ENCODE measurements around the gene RNF169.

DNA sequence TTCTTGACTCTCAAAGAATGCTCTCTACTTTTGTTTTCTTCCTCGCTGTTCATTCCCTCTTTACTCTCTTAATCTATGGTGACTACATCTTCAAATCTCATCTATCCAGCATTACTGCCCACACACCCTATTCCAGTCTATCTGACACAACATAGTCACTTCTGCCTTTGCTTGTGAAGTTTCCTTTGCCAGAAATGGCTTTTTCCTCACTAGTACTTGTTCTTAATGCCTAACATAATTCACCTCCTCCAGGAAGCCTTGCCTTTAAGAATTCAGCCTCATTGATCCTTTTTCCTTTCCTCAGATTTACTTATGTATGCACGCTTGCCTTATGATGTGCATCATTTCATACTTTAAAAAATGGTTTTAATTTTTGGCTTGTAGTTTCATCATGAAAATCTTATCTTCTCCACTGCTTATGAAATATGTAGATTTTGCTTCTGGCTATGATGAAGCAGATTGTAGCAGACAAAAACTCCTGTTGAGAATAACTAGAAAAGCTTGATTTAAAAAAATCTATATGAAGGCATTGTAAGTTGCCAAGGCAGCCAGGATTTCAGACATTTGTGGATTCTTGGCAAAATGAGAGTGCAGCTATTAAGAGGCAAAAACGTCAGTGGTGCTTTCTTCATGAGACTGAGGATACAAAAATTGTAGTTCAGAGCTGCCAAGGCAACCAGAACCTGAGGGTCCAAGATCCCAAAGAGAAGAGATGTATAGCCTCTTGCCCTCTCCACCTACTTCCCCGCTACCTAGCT is 31.8 kb downstream of the RNF169 start:
- no peak for TF ChIP-seq POLR2A (IDR thresholded peaks at IDR 0.05)
- TF ChIP-seq, protein P1, sequence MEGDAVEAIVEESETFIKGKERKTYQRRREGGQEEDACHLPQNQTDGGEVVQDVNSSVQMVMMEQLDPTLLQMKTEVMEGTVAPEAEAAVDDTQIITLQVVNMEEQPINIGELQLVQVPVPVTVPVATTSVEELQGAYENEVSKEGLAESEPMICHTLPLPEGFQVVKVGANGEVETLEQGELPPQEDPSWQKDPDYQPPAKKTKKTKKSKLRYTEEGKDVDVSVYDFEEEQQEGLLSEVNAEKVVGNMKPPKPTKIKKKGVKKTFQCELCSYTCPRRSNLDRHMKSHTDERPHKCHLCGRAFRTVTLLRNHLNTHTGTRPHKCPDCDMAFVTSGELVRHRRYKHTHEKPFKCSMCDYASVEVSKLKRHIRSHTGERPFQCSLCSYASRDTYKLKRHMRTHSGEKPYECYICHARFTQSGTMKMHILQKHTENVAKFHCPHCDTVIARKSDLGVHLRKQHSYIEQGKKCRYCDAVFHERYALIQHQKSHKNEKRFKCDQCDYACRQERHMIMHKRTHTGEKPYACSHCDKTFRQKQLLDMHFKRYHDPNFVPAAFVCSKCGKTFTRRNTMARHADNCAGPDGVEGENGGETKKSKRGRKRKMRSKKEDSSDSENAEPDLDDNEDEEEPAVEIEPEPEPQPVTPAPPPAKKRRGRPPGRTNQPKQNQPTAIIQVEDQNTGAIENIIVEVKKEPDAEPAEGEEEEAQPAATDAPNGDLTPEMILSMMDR (IDR thresholded peaks at IDR 0.05): no peak
- no peak for TF ChIP-seq POLR2AphosphoS5 (IDR thresholded peaks at IDR 0.05)

Measured in breast epithelium (tissue), 3 donors.